Neural cell (in vitro differentiated cells): ENCODE data around the gene UBE2H.

Source experiments
- CTCF ChIP-seq: fragments of 450-650 bp; IDR thresholded peaks from 2 replicates; pipeline ENCODE4 v1.5.1; 2014; ENCODE audit warnings: antibody characterized with exemption, mild to moderate bottlenecking, moderate library complexity; ENCODE audit not compliant: poor library complexity, severe bottlenecking
- EP300 ChIP-seq: fragments of 450-650 bp; conservative IDR thresholded peaks from 2 replicates; pipeline ENCODE4 v1.6.1; 2014; ENCODE audit warnings: antibody characterized with exemption, mild to moderate bottlenecking, moderate library complexity; ENCODE audit not compliant: poor library complexity, severe bottlenecking
- MXI1 ChIP-seq: fragments of 450-650 bp; conservative IDR thresholded peaks from 2 replicates; pipeline ENCODE4 v1.6.1; 2014; ENCODE audit warnings: antibody characterized with exemption, mild to moderate bottlenecking; ENCODE audit not compliant: poor library complexity, severe bottlenecking
- TAF1 ChIP-seq: IDR thresholded peaks from 2 replicates; pipeline ENCODE4 v1.6.1; 2012; ENCODE audit warnings: low read depth

GRCh38 chr7:129872054-129872453 is 80.7 kb downstream of the UBE2H start:
- TF ChIP-seq CTCF (no peak), MXI1 (no peak), TAF1 (no peak), EP300 (no peak)
